ENCODE measurements around the gene PPP1R16B.

Gene PPP1R16B

DNA sequence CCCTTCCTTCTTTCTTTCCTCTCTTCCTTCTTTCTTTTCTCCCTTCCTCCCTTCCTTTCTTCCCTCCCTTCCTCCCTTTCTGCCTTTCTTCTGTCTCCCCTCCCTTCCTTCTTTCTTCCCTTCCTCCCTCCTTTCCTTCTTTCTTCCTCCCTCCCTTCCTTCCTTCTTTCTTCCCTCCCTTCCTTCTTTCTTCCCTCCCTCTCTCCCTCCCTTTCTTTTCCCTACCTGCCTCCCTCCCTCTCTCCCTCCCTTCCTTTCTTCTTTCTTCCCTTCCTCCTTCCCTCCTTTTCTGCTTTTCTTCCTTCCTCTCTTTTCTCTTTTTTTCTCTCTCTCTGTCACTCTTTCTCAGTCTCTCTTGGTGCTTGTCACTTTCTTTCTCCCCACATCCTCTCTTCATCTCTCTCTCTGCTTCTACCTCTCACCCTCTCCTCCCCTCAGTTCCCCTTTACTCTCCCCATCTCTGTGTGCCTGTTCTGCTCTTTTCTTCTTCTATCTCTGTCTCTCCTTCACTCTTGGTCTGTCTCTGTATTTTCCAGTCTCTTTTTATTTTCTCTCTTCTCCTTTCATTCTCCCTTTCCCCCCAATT, 90.6 kb downstream of the PPP1R16B start:
- DNase-seq (ENCODE audit: low read depth): no peak

DNA sequence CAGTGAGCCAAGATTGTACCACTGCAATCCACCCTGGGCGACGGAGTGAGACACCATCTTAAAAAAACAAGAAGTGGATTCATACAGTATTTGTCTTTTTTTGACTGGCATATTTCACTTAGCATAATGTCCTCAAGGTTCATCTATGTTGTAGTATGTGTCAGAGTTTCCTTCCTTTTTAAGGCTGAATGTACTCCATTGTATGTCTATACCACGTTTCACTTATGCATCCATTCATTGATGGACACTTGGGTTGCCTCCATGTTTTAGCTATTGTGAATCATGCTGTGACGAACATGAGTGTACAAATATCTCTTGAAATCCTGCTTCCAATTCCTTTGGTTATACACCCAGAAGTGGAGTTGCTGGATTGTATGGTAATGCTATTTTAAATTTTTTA, 91.8 kb downstream of the PPP1R16B start:
- no peak for DNase-seq (ENCODE audit: low read depth)

DNA sequence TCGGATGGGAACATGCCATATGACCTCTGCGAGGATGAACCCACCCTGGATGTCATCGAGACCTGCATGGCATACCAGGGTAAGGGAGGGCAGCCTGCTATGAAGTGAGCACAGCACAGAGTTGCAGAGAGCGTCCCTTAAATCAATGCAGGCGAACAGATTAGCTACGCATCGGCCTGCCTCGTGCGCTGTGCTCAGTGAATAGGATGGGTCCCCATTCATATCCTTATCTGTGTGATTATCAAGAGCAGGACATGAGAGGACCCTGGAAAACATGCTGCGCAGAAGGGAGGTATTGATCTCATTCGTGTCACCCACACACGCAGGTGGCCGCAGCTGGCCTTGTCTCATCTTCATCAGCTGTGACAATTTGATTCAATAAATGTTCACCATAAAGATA, 95.1 kb downstream of the PPP1R16B start:
- no peak for DNase-seq (ENCODE audit: low read depth)

DNA sequence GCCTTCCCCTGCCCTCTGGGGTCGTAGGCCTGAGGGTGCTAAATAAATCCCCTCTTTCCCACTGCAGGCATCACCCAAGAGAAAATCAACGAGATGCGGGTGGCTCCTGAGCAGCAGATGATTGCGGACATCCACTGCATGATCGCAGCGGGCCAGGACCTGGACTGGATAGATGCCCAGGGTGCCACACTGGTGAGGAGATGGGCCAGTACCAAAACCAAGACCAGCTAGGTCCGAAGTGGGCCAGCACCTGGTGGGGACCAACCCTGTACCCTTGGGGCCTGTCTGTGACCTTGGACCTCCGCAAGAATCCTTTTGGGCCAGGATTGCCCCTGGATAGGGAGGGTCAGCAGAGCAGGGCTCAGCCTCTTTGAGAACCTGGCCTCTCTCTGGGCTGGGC, 97.1 kb downstream of the PPP1R16B start:
- DNase-seq (ENCODE audit: low read depth): no peak

DNA sequence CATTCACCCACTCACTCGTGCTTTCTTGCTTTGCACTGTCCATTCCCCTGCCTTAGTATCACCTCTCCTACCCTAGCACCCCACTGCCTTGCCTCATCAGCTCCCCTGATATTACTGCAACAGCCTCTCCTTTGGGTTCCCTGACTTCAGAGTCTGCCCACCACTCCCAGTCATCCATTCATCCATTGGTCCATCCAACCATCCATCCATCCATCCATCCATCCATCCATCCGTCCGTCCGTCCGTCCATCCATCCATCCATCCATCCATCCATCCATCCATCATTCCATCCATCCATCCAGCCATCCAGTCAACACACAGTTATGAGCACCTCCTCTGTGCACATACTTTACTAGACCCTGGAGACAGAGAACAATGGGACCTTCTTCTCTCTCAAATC, 97.8 kb downstream of the PPP1R16B start:
- no peak for DNase-seq (ENCODE audit: low read depth)

DNA sequence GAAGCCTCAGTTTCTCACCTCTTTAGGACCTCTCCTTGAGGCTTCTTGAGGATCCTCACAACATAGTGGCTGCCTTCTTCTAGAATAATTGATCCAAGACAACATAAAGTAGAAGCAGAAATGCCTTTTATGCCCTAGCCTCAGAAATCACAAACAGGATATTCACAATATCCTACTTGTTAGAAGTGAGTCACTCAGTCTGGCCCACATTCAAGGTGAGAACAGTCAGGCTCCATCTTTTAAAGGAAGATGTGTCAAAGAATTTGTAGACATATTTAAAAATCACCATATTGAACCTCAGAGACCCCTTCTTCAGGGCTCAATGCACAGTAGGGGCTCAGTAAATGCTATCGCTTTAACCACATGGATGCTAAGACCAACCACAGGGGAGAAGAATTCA, 99.9 kb downstream of the PPP1R16B start:
- DNase-seq (ENCODE audit: low read depth): no peak

DNA sequence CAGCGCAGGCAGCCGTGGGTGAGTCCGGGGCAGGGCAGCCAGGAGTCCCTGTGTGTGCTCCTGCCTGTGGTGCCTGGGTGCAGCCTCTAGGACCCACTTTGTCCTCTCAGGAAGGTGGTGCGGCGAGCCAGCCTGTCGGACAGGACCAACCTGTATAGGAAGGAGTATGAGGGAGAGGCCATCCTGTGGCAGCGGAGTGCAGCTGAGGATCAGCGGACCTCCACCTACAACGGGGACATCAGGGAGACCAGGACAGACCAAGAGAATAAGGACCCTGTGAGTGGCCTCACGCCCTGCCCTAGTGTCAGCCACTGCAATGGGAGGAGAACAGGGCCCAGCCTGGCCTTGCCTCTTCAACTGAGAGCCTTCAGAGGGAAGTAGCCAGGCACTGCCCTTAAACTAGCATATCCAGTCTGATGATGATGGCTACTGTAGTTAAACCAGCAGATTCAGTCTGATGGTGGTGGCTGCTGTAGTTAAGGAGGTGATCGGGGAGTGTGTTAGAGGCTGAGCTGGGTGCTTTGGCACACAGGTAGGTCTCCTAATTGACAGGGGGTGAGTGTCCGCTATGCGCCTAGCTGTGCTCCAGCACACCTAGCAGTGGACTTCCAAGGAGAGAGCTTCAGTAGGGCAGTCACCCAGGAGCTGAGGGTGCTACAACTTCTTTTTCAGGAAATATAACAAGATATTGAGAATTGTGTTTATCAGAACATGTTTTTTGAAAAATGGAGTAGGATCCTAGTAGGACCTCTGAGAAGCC, 102.6 kb downstream of the PPP1R16B start:
- no peak for DNase-seq (ENCODE audit: low read depth)

DNA sequence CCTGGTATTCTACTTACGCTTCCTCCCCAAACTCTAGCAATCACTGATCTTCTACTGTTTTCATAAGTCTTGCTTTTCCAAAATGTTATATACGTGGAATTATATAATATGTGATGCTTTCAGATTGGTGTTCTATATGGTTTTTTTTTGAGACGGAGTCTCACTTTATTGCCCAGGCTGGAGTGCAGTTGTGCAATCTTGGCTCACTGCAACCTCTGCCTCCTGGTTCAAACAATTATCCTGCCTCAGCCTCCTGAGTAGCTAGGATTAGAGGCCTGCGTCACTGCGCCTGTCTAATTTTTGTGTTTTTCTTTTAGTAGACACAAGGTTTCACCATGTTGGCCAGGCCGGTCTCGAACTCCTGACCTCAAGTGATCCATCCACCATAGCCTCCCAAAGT, 109.9 kb downstream of the PPP1R16B start:
- DNase-seq (ENCODE audit: low read depth): no peak

DNA sequence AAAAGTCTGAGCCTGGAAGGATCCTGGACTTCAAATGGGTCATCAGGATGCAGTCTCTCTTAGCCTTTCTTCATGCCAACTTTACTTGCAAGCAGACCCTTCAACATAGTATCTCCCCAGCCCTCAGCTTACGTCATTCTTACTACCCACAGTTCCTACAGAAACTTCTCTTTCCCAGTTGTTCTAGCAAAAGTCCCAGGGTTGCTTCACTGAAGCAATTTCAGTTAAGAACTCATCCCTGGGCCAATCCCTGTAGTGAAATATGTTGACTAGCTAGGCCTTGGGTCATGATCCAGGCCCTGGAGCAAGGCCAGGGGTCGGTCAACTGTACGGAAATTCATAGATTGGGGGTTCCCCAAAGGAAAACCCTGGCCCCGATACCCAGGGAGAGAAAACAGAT, 112.2 kb downstream of the PPP1R16B start:
- DNase-seq (ENCODE audit: low read depth): no peak

DNA sequence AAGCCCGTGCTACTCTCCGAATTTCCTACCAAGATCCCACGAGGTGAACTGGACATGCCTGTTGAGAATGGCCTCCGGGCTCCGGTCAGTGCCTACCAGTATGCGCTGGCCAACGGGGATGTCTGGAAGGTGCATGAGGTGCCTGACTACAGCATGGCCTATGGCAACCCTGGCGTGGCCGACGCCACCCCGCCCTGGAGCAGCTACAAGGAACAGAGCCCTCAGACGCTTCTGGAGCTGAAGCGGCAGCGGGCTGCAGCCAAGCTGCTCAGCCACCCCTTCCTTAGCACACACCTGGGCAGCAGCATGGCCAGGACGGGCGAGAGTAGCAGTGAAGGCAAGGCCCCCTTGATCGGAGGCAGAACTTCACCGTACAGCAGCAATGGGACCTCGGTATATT, 112.7 kb downstream of the PPP1R16B start:
- no peak for DNase-seq (ENCODE audit: low read depth)

DNA sequence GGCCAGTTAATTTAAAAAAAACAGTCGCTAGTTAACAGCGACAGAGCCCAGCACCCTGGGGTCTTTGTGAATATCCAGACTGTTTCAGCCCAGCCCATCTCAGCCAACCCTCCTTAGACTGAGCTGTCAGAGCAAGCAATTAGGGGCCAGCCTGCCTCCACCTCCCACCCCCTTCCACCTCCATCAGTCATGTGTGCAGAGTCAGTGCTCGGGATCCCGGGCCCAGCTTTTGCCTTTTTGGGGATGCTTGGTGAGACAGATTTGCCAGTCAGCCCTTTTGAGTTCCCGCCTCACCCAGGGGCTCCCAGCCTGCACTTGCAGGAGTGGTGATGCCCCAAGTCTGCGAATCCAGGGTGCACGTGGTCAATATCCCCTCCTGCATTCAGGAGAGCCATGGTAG, 114.2 kb downstream of the PPP1R16B start:
- DNase-seq (ENCODE audit: low read depth): no peak

DNA sequence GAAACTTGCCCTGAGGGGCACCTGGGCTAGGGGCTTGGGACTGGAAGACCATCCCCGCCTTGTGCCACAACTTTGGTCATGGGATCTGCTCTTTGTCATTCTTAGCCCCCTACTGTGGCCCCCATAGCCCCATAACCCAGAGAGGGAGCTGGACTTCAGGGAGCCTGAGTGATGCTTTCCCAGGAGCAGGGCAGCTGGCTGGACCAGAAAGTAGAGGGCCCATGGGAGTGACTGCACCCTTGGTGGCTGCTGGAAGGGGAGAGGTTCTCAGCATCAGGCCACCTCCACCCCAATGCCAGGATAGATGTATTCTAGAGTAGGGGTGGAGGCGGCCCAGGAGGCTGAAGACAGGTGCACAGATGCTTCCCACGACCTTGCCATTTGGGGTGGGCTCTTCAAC, 114.9 kb downstream of the PPP1R16B start:
- no peak for DNase-seq (ENCODE audit: low read depth)

DNA sequence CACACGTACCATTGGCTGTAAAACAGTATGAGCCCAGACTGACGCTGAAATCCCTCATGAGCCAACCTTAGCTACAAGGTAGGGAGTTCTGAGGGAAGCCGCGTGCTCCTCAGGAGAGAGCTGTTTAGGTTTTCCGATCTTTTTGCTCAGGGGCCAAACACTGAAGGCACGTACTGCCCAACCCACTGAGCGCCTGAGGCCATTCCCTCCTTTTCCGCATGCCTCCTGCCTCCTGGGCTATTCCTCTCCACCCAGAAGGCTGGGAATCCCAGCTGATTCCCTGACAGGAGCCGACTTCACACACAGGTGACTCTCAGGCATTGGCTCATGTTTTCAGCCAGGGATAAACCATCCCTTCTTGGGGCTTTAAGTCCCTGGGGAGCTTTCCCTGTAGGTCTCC, 115.4 kb downstream of the PPP1R16B start:
- no peak for DNase-seq (ENCODE audit: low read depth)

DNA sequence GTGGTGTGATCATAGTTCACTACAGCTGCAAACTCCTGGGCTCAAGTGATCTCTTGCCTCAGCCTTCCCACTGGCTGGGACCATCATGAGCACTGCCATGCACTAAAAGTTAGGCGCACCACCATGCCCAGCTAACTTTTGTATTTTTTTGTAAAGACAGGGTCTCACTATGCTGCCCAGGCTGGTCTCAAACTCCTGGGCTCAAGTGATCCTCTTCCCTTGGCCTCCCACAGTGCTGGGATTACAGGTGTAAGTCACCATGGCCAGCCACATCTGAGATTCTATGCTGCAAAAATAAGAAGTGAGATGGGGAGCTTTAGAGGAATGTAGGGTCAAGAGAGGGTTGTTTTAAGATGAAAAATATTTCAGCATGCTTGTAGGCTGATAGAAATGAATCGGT, 119.2 kb downstream of the PPP1R16B start:
- DNase-seq (ENCODE audit: low read depth): no peak

DNA sequence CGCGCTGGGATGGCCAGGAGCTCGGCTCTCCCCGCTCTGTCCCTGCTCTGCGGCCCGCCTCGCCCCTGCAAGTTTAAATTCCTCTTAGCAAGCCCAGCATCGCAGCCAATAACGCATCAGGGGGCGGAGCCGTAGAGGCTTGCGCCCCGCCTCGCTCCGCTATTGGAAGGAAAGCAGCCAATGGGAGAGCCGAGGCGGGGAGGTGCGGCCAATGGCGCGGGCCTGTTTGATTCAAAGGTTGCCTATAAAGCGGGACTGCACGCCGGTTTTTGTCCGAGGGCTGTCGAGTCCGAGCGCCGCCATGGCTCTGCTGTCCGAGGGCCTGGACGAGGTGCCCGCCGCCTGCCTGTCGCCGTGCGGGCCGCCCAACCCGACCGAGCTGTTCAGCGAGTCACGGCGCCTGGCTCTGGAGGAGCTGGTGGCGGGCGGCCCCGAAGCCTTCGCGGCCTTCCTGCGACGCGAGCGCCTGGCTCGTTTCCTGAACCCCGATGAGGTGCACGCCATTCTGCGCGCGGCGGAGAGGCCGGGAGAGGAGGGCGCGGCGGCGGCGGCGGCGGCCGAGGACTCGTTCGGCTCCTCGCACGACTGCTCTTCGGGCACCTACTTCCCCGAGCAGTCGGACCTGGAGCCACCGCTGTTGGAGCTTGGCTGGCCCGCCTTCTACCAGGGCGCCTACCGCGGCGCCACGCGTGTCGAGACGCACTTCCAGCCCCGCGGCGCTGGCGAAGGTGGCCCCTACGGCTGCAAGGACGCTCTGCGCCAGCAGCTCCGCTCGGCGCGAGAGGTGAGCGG, 120.8 kb downstream of the PPP1R16B start, which contains the start of gene FAM83D:
Gene FAM83D (plus strand): TSS at position 276 of the 792 bp plus-strand sequence. CDS start 26 bp downstream, at position 302.
- peak; percentile 87 for DNase-seq (ENCODE audit: low read depth)

DNA sequence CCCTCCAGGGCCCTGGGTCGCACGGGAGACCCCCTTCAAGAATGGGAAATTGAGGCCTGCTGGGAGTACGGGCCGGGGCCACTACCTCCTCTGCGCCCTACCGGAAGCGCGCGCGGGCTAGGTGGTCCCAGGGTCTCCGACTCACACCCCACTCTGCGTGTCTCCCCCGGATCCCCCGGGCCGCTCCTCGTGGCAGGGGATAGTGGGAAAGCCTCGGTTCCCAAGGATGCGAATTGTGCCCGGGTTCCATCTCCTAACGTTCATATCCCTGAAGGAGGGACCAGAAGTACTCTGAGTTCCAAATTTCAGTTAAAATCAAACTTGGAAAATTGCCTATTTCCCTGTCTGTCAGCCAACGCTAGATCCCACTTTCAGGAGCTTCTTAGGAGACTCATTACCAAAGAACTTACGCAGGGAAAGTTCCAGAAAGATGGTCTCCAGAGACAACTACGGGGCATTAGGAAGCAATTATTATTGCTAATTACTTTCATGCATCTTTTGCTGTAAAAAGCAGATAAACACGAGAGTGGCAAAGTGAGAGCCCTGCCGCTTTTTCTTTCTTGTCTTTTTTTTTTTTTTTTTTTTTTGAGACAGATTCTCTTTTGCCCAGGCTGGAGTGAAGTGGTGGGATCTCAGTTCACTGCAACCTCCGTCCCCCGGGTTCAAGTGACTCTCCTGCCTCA, 121.6 kb downstream of the PPP1R16B start:
- no peak for DNase-seq (ENCODE audit: low read depth)

DNA sequence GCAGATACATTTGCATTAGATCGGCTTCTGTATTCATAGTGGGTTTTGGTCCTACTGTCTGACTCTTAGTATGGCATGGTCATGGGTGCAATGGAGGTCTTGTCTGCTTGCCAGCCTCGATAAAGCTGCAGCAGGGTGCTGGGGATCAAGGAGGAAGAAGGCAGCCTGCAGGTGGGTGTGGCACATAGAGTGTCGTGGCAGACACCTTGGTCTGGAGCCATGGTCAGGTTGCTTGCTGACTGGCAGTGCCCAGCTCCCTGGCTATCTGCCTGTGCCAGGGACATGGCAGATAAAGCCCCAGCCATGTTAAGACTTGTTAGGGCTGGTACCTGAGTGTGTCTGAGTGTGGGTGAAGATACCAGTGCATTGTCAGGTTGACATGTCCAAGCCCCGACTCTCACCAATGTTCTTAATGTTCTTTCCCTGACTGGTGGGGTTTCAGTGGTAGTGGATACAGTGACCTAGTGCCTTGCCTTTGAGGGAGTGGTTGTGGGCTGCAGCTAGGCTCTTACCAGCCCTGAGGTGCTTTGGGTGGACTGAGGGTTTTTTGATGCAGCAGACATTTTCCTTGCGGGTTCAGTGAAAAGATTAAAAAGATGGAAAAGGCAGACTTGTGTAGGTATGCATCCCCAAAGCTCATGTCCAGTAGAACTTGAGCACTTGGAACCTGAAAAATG, 122.5 kb downstream of the PPP1R16B start:
- no peak for DNase-seq (ENCODE audit: low read depth)

DNA sequence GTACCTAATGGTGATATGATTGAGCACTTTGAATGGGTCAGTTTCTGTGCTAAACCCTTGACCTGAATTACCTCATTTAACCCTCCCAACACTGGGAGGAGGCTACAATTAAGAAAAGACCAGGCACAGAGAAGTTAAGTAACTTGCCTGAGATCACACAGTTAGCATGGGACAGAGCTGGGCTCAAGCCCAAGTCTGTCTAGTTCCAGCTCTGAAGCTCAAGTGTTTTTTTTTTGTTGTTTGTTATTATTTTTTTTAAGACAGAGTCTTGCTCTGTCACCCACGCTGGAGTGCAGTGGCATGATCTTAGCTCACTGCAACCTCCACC, 124.7 kb downstream of the PPP1R16B start:
- DNase-seq (ENCODE audit: low read depth): no peak

DNA sequence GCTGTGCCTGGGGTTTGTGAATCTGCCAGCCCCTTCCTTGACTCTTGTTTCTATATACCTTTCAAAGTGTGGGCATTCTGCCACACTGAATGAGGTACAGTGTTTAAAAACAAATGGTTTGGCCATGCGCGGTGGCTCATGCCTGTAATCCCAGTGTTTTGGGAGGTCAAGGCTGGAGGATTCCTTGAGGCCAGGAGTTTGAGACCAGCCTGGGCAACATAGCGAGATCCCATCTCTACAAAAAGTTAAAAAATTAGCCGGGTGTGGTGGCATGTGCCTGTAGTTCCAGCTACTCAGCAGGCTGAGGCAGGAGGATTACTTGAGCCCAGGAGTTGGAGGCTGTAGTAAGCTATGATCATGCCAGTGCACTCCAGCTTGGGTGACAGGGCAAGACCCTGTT, 126.5 kb downstream of the PPP1R16B start:
- DNase-seq (ENCODE audit: low read depth): no peak

DNA sequence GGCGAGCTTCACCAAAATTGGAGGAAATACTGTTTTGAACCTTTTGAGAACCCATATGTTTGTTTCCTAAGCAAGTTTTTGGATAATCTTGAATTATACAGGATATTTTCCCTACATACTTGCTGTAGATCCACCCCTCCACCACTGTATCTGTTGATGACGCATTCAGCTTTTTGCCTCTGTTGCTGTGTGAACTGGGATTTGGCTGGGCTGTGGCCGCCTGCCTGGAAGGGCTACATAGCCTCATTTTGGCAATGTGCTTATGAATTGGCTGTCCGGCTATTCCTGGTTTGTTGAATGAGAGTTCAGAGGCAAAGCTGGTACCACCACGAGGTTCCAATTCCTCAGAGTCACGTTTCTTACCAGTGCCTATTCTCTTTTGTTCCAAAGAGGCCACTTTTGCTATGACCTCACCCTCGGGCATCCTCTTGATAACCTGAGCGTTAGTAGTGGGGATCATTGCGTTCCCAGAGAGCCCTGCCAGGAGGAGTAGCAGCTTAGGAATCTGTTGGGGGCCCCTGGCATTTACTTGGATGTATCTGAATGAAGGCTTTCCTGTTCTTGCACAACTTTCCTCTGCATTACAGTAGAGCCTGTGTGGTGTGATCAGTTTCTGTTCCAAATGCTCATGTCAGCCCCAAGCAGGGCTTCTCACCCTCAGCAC, 127.1 kb downstream of the PPP1R16B start:
- no peak for DNase-seq (ENCODE audit: low read depth)

DNA sequence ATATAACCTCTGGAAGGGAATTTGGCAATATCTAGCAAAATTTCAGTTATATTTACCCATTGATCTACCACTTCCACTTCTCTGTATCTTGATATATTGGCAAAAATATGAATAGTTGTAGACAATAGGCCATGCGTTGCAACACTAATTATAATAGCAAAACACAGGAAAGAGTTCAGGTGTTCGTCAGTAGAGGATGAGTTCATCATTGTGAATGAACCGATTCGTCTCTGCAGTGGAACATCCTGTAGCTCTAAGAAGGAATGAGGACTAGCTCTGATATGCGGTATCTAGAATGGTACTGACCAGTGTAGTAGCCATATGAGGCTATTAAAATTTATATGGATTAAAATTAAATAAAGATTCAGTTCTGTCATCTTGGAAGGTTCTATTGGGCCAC, 129.0 kb downstream of the PPP1R16B start:
- DNase-seq (ENCODE audit: low read depth): no peak

DNA sequence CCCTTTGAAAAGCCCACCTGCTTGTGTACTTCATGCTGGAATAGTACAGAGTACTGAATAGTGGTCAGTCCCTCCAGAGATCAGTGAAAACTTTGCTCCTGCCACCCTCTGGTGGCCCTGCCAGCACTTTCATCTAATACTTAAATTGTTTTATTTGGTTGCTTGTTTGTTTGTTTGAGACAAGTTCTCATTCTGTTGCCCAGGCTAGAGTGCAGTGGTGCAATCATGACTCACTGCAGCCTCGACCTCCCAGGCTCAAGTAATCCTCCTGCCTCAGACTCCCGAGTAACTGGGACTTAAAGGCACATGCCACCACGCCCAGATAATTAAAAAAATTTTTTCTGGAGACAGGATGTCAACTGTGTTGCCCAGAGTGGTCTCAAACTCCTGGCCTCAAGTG, 129.8 kb downstream of the PPP1R16B start:
- DNase-seq (ENCODE audit: low read depth): no peak
